SK-N-SH treated with all-trans-retinoic acid at 6 μM for 48 hours (cell line): ENCODE measurements around the gene ZNF331.
"Not testable (repeated sequence)": the region's sequence is repeated elsewhere in the genome, so short reads cannot be mapped to it uniquely, and the experiment has no call there.

Experiments used
- ATAC-seq: fragments of 200-7000 bp; cut with Tn5 transposase; 3 replicates; pipeline ENCODE4 v1.9.1; 2020; ENCODE audit warnings: mild to moderate bottlenecking, moderate library complexity
- ARNTL ChIP-seq: fragments of 450-650 bp; formaldehyde crosslinking; IDR thresholded peaks from 2 replicates; pipeline ENCODE4 v1.5.0; 2020; ENCODE audit warnings: low read depth, mild to moderate bottlenecking, moderate library complexity, borderline replicate concordance
- CSDC2 ChIP-seq: fragments of 250-450 bp; sonication (Bioruptor Pico); IDR thresholded peaks from 2 replicates; pipeline ENCODE4 v1.5.0; 2020; ENCODE audit warnings: mild to moderate bottlenecking, moderate library complexity
- ESRRG ChIP-seq: fragments of 250-450 bp; sonication (Bioruptor Pico); IDR thresholded peaks from 2 replicates; pipeline ENCODE4 v1.6.1; 2021; ENCODE audit warnings: mild to moderate bottlenecking
- GLIS3 ChIP-seq: fragments of 250-450 bp; sonication (Bioruptor Pico); IDR thresholded peaks from 2 replicates; pipeline ENCODE4 v1.5.0; 2020; ENCODE audit warnings: mild to moderate bottlenecking, moderate library complexity
- OSR1 ChIP-seq: fragments of 250-450 bp; sonication (Bioruptor Pico); IDR thresholded peaks from 2 replicates; pipeline ENCODE4 v1.8.0; 2022; ENCODE audit warnings: moderate library complexity, mild to moderate bottlenecking, inconsistent platforms
- PPARA ChIP-seq: fragments of 250-450 bp; sonication (Bioruptor Pico); IDR thresholded peaks from 2 replicates; pipeline ENCODE4 v1.5.0; 2020; ENCODE audit warnings: mild to moderate bottlenecking, borderline replicate concordance
- RARB ChIP-seq: fragments of 250-450 bp; sonication (Bioruptor Pico); IDR thresholded peaks from 2 replicates; pipeline ENCODE4 v1.8.0; 2021; ENCODE audit warnings: mild to moderate bottlenecking, moderate library complexity
- SNAI2 ChIP-seq: fragments of 250-450 bp; sonication (Bioruptor Pico); IDR thresholded peaks from 2 replicates; pipeline ENCODE4 v1.5.0; 2020; ENCODE audit warnings: mild to moderate bottlenecking, moderate library complexity
- TCF4 ChIP-seq: fragments of 250-450 bp; sonication (Bioruptor Pico); IDR thresholded peaks from 2 replicates; pipeline ENCODE4 v1.8.0; 2021; ENCODE audit warnings: mild to moderate bottlenecking, moderate library complexity, borderline replicate concordance
- TOX ChIP-seq: fragments of 250-450 bp; sonication (Bioruptor Pico); IDR thresholded peaks from 2 replicates; pipeline ENCODE4 v1.8.0; 2021; ENCODE audit warnings: mild to moderate bottlenecking, moderate library complexity, borderline replicate concordance
- ZFP3 ChIP-seq: fragments of 250-450 bp; sonication (Bioruptor Pico); IDR thresholded peaks from 2 replicates; pipeline ENCODE4 v1.5.0; 2020; ENCODE audit warnings: mild to moderate bottlenecking, moderate library complexity
- ZFP30 ChIP-seq: fragments of 450-650 bp; formaldehyde crosslinking; IDR thresholded peaks from 2 replicates; pipeline ENCODE4 v1.5.0; 2022; ENCODE audit warnings: mild to moderate bottlenecking, moderate library complexity
- ZNF70 ChIP-seq: fragments of 450-650 bp; formaldehyde crosslinking; IDR thresholded peaks from 2 replicates; pipeline ENCODE4 v1.5.0; 2020; ENCODE audit warnings: mild to moderate bottlenecking, moderate library complexity
- ZNF8 ChIP-seq: fragments of 450-650 bp; formaldehyde crosslinking; IDR thresholded peaks from 2 replicates; pipeline ENCODE4 v1.5.0; 2020; ENCODE audit warnings: mild to moderate bottlenecking, moderate library complexity
- TF ChIP-seq, protein P1 (sequence below): fragments of 250-450 bp; sonication (Bioruptor Pico); IDR thresholded peaks from 2 replicates; pipeline ENCODE4 v1.8.0; 2021; ENCODE audit warnings: low read depth, mild to moderate bottlenecking, moderate library complexity, borderline replicate concordance
- TF ChIP-seq, protein P2 (sequence below): fragments of 250-450 bp; sonication (Bioruptor Pico); IDR thresholded peaks from 2 replicates; pipeline ENCODE4 v1.5.0; 2020; ENCODE audit warnings: mild to moderate bottlenecking, moderate library complexity
- TF ChIP-seq, protein P3 (sequence below): fragments of 250-450 bp; sonication (Bioruptor Pico); IDR thresholded peaks from 2 replicates; pipeline ENCODE4 v1.8.0; 2020; ENCODE audit warnings: mild to moderate bottlenecking, moderate library complexity, borderline replicate concordance
- TF ChIP-seq, protein P4 (sequence below): fragments of 250-450 bp; sonication (Bioruptor Pico); IDR thresholded peaks from 2 replicates; pipeline ENCODE4 v1.5.1; 2020; ENCODE audit warnings: low read depth, mild to moderate bottlenecking, moderate library complexity
- TF ChIP-seq, protein P5 (sequence below): fragments of 250-450 bp; sonication (Bioruptor Pico); IDR thresholded peaks from 2 replicates; pipeline ENCODE4 v1.5.1; 2021; ENCODE audit warnings: mild to moderate bottlenecking, moderate library complexity

Gene ZNF331

DNA sequence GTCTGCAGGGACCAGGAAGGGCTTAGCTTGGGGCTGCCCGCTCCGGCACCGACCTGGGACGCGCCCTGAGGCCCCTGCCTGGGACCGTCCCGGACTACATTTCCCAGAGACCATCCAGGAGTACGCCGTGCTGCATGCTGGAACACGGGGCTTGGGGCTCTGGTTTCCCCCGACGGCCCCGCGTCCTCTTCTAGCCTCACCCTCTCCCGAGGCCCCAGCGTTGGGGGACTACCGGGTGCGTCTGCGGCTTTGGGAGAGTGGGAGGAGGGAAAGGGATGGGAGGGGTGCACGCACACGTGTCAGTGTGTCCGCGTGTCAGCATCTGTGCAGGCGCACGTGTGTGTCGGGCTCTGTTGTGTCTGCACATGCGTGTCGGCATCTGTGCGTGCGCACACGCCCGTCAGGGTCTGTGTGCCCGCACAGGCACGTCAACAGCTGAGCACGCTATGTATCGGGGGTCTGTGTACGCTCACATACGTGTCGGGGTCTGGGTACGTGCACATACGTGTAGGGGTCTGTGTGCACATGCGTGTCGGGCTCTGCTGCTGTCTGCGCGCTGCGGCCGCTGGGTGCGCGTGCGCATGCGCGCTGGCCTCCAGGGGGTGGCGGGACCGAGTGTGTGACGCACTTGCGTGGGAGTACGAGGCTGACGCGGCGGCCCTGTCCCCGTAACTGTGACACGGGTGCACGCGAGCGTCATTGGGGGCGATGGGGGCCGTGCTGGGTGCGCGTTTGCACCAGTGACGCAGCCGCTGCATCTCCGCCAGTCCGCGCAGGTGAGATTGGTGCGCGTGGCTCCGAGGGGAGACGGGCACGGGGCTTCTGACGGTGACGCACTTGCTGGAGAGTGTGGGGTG is at the start of gene ZNF331:
ZNF331 (plus strand) TSS at position 625 of the 857 bp plus-strand sequence. CDS start 31,232 bp downstream, outside the sequence.
- TF ChIP-seq ZFP3 (CRISPR knock-in tag) (no peak), ZNF8 (CRISPR knock-in tag) (no peak)
- ATAC-seq = peak; percentile 95

DNA sequence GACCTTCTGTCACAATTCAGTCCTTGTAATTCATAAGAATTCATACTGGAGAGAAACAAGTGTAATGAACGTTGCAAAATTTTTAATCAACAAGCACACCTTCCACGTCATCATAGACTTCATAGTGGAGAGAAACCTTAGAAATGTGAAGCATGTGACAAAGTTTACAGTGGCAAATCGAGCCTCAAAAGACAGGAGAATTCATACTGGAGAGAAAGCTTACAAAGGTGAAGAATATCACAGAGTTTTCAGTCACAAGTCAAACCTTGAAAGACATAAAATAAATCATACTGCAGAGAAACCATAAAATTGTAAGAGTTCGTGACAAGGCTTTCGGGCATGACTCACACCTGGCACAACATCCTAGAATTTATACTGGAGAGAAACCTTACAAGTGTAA is 45.8 kb upstream of the ZNF331 start:
- ATAC-seq = no peak

DNA sequence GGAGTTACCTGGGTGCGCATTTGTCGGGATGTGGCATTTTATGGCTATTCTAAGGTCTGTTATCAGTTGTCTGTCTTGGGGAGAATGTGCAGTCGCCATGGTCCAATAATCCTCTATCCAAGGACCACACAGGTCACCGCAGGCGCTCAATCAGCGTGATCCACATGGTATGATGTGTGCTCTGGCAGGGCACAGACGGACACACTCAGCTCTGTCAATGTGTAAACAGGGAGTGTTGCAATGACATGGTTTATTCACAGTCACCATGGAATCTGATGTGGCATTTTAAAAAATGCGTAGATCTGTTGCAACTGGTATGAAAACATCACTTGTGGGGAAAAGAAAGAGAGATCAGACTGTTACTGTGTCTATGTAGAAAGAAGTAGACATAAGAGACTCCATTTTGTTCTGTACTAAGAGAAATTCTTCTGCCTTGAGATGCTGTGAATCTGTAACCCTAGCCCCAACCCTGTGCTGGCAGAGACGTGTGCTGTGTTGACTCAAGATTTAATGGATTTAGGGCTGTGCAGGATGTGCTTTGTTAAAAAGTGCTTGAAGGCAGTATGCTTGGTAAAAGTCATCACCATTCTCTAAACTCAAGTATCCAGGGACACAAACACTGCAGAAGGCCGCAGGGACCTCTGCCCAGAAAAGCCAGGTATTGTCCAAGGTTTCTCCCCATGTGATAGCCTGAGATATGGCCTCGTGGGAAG is 40.5 kb upstream of the ZNF331 start:
- not testable (repeated sequence) for ATAC-seq

More for the DNA sequence above, 45.8 kb upstream of the ZNF331 start:
- TF ChIP-seq ZNF8 (CRISPR knock-in tag) (no peak), ZFP30 (no peak), ESRRG (no peak), TCF4 (CRISPR knock-in tag) (no peak), PPARA (CRISPR knock-in tag) (no peak), OSR1 (CRISPR knock-in tag) (no peak)
- TF ChIP-seq, protein P1, sequence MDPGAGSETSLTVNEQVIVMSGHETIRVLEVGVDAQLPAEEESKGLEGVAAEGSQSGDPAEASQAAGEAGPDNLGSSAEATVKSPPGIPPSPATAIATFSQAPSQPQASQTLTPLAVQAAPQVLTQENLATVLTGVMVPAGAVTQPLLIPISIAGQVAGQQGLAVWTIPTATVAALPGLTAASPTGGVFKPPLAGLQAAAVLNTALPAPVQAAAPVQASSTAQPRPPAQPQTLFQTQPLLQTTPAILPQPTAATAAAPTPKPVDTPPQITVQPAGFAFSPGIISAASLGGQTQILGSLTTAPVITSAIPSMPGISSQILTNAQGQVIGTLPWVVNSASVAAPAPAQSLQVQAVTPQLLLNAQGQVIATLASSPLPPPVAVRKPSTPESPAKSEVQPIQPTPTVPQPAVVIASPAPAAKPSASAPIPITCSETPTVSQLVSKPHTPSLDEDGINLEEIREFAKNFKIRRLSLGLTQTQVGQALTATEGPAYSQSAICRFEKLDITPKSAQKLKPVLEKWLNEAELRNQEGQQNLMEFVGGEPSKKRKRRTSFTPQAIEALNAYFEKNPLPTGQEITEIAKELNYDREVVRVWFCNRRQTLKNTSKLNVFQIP = no peak

DNA sequence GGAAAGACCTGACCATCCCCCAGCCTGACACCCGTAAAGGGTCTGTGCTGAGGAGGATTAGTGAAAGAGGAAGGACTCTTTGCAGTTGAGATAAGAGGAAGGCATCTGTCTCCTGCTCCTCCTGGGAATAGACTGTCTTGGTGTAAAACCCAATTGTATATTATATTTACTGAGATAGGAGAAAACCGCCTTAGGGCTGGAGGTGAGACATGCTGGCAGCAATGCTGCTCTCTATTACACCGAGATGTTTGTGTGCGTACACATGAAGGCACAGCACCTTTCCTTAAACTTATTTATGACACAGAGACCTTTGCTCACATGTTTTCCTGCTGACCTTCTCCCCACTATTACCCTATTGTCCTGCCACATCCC is 39.9 kb upstream of the ZNF331 start:
- ATAC-seq = not testable (repeated sequence)

DNA sequence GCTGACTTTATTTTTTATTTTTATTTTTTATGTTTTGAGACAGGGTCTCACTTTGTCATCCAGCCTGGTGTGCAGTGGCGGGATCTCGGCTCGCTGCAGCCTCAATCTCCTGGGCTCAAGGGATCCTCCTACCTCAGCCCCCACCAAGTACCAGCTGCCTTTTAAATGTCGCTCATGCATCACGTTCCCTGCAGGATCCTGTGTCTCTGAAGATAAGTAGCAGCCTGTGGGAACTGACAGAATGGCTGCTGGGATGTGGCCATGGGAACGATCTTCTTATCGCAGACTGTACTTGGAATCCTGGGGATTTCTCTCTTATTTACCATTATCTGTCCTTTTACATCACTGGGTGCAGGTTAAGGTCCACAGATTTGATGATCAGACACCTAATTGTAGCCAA is 34.8 kb upstream of the ZNF331 start:
- not testable (repeated sequence) for ATAC-seq

DNA sequence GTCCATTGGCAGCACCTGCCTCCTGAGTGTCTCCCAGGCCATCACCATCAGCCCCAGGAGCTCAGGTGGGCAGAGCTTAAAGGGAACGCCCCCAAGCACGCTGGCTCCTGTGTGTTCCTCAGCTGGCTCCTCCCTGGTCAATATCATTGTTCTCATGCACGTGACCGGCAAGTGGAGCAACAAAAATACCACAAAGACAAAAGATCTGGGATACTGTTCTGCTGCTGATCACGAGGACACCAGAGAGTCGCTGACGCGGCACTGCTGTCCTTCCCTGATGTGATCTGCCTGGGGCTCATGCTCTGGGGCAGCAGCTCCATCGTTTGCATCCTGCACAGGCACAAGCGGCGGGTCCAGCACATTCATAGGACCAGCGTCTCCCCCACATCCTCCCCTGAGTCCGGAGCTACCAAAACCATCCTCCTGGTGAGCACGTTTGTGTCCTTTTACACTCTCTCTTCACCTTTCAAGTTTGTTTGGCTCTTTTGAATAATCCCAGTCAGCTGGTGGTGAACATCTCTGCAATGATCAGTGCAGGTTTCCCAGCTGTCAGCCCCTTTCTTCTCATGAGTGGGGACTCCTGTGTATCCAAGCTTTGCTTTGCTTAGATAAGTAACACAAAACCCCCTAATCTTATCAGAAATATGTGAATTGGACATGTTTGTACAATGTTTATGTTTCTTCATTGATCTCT is 34.1 kb upstream of the ZNF331 start:
- ATAC-seq = peak; percentile 74

DNA sequence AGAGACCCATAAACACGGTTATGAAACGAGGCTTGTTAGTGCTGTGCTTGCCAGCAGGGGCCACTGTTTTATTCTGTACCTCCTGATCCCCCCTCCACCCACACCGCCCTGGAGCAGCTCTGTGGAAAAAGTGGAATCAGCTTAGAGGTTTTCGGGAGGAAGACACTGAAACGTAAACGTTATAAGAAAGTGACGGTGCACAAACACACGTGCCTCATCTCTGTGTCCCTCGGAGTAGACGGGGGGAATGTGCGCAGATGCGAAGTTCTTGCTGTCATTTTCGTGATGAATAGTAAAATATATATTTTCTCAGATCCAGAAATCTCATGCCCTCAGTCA is 33.6 kb upstream of the ZNF331 start:
- ATAC-seq = peak; percentile 96

DNA sequence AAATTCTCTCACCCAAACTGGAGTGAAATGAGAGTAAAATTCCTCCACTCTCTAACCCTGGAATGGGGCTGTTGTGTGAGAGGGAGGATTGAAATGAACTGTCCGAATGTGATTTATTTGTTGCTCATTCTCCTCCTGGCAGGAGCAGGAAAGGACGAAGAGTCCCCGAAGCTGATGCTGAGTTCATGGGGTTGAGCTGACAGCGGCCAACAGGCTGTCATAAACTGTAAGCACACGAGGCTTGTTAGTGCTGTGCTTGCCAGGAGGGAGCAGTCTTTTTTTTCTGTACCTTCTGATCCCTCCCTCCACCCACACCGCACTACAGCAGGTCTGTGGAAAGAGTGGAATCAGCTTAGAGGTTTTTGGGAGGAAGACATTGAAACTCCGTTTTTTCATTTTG is 33.1 kb upstream of the ZNF331 start:
- peak; percentile 28 for ATAC-seq
- TF ChIP-seq, protein P2, sequence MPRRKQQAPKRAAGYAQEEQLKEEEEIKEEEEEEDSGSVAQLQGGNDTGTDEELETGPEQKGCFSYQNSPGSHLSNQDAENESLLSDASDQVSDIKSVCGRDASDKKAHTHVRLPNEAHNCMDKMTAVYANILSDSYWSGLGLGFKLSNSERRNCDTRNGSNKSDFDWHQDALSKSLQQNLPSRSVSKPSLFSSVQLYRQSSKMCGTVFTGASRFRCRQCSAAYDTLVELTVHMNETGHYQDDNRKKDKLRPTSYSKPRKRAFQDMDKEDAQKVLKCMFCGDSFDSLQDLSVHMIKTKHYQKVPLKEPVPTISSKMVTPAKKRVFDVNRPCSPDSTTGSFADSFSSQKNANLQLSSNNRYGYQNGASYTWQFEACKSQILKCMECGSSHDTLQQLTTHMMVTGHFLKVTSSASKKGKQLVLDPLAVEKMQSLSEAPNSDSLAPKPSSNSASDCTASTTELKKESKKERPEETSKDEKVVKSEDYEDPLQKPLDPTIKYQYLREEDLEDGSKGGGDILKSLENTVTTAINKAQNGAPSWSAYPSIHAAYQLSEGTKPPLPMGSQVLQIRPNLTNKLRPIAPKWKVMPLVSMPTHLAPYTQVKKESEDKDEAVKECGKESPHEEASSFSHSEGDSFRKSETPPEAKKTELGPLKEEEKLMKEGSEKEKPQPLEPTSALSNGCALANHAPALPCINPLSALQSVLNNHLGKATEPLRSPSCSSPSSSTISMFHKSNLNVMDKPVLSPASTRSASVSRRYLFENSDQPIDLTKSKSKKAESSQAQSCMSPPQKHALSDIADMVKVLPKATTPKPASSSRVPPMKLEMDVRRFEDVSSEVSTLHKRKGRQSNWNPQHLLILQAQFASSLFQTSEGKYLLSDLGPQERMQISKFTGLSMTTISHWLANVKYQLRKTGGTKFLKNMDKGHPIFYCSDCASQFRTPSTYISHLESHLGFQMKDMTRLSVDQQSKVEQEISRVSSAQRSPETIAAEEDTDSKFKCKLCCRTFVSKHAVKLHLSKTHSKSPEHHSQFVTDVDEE (CRISPR knock-in tag) = no peak
- TF ChIP-seq CSDC2 (CRISPR knock-in tag) (no peak), ARNTL (no peak), ESRRG (no peak), RARB (CRISPR knock-in tag) (no peak), OSR1 (CRISPR knock-in tag) (no peak), ZNF70 (no peak), PPARA (CRISPR knock-in tag) (no peak), SNAI2 (CRISPR knock-in tag) (no peak), GLIS3 (CRISPR knock-in tag) (no peak), TOX (no peak), ZFP30 (no peak)
- TF ChIP-seq, protein P3, sequence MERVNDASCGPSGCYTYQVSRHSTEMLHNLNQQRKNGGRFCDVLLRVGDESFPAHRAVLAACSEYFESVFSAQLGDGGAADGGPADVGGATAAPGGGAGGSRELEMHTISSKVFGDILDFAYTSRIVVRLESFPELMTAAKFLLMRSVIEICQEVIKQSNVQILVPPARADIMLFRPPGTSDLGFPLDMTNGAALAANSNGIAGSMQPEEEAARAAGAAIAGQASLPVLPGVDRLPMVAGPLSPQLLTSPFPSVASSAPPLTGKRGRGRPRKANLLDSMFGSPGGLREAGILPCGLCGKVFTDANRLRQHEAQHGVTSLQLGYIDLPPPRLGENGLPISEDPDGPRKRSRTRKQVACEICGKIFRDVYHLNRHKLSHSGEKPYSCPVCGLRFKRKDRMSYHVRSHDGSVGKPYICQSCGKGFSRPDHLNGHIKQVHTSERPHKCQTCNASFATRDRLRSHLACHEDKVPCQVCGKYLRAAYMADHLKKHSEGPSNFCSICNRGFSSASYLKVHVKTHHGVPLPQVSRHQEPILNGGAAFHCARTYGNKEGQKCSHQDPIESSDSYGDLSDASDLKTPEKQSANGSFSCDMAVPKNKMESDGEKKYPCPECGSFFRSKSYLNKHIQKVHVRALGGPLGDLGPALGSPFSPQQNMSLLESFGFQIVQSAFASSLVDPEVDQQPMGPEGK (CRISPR knock-in tag) = no peak
- TF ChIP-seq, protein P4, sequence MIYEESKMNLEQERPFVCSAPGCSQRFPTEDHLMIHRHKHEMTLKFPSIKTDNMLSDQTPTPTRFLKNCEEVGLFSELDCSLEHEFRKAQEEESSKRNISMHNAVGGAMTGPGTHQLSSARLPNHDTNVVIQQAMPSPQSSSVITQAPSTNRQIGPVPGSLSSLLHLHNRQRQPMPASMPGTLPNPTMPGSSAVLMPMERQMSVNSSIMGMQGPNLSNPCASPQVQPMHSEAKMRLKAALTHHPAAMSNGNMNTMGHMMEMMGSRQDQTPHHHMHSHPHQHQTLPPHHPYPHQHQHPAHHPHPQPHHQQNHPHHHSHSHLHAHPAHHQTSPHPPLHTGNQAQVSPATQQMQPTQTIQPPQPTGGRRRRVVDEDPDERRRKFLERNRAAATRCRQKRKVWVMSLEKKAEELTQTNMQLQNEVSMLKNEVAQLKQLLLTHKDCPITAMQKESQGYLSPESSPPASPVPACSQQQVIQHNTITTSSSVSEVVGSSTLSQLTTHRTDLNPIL (CRISPR knock-in tag) = no peak
- TF ChIP-seq, protein P5, sequence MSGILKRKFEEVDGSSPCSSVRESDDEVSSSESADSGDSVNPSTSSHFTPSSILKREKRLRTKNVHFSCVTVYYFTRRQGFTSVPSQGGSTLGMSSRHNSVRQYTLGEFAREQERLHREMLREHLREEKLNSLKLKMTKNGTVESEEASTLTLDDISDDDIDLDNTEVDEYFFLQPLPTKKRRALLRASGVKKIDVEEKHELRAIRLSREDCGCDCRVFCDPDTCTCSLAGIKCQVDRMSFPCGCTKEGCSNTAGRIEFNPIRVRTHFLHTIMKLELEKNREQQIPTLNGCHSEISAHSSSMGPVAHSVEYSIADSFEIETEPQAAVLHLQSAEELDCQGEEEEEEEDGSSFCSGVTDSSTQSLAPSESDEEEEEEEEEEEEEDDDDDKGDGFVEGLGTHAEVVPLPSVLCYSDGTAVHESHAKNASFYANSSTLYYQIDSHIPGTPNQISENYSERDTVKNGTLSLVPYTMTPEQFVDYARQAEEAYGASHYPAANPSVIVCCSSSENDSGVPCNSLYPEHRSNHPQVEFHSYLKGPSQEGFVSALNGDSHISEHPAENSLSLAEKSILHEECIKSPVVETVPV (CRISPR knock-in tag) = no peak
